RCC 7860 (cell line): Measurements from ENCODE around the gene MYO18B.

Experiments
- DNase-seq: peaks from one replicate; pipeline ENCODE4 v3.0.0-alpha.2; 2015; ENCODE audit warnings: low spot score
- FAIRE-seq: peaks from 2 replicates; lab custom pipeline; 2012; peaks lifted over from hg19 to GRCh38; lab: Jason Lieb, UNC

Gene MYO18B

DNA sequence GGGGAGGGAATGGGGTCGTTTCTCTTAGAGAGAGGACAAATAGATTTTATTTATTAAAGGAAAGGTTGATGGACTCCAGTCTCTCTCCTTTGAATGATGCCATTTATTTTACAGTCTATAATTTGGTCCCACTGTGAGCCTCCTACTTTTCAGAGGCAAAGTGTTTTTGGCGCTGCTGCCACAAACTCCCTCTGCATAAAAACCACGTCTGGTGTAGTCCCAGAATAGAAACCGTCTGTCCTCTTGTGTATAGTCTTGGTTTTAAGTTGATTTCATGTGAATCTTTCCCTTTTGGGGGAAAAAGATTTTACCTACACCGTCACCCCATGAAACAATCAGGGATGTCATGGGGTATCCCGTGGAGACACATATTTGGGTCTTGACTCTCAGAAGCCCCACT is 283.6 kb downstream of the MYO18B start:
- FAIRE-seq: no peak
- DNase-seq: no peak

DNA sequence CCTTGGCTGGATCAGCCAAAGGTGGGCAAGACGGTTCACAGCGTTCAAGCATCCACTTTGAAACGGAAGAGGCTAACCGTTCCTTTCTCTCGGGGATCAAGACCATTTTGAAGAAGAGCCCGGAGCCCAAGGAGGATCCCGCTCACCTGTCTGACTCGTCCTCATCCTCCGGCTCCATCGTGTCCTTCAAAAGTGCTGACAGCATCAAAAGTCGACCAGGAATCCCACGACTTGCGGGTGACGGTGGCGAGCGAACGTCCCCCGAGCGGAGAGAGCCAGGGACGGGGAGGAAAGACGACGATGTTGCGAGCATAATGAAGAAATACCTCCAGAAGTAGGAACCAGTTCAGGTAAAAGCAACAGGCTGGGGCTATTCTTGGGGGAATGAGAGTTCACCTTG is 285.4 kb downstream of the MYO18B start:
- FAIRE-seq (no peak), DNase-seq (no peak)

GRCh38 chr22:26031641-26032040 is 289.7 kb downstream of the MYO18B start:
- no peak for DNase-seq
- no peak for FAIRE-seq

GRCh38 chr22:26033071-26033470 is 291.1 kb downstream of the MYO18B start:
- no peak for DNase-seq
- no peak for FAIRE-seq

DNA sequence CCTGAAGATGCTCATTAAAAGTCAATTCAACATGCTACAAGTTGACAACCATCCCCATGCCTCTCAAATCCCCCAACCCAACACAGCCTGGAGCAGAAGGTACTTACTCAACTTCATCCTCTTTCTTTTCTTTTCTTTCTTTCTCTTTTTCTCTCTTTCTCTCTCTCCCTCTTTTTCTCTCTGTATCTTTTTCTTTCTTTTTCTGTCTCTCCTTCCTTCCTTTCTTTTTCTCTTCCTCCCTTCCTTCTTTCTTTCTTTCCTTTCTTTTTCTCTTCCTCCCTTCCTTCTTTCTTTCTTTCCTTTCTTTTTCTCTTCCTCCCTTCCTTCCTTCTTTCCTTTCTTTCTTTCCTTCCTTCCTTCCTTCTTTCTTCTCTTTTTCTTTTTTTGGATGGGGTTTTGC is 291.6 kb downstream of the MYO18B start:
- no peak for FAIRE-seq
- DNase-seq: no peak

DNA sequence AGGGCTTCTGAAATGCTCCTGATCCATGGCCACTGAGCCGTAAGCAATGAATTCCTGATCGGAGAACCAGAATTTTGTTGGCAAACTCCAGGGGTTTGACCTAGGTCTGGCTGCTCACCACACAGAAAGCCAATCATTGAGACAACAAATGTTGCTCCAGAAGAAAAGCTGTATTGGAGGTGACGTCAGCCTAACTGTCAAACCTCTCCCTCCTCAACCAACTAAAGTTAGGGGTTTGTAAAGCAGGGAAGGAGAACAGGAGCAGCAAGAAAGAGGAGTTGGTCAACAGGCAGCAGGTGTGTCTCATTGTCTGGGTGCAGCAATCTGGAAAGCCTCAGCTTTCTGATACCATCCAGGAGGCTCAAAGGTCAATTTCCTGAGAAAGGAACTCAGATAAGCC is 293.5 kb downstream of the MYO18B start:
- no peak for DNase-seq
- FAIRE-seq: no peak

- no peak for FAIRE-seq
- no peak for DNase-seq
These were observed 296.4 kb downstream of the MYO18B start for GRCh38 chr22:26038365-26038764.

GRCh38 chr22:26041931-26042330 is 299.9 kb downstream of the MYO18B start:
- FAIRE-seq: no peak
- DNase-seq: no peak

- FAIRE-seq (no peak), DNase-seq (no peak)
These were observed 301.0 kb downstream of the MYO18B start for GRCh38 chr22:26043031-26043430.

GRCh38 chr22:26045051-26045450 is 303.1 kb downstream of the MYO18B start:
- FAIRE-seq (no peak), DNase-seq (no peak)

DNA sequence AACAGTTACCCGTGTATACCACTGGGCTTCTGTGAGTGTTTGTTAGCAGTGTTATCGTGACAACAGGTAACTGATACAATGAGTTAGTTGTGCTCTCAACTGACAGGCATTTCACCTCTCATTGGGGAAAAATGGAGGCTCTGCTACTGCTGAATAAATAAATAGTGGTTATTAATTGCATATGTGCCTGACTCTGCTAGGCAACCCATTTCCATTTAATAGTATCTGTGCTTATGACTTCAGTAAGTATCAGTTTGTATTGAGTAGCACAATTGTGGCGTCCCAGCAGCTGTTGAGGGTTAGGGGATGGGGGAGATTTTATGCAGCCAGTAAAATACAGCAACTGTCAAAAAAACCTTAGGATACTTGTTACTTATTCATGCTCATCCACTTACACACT is 303.9 kb downstream of the MYO18B start:
- DNase-seq: no peak
- FAIRE-seq: no peak

- no peak for DNase-seq
- no peak for FAIRE-seq
These were observed 305.5 kb downstream of the MYO18B start for GRCh38 chr22:26047516-26047915.

DNA sequence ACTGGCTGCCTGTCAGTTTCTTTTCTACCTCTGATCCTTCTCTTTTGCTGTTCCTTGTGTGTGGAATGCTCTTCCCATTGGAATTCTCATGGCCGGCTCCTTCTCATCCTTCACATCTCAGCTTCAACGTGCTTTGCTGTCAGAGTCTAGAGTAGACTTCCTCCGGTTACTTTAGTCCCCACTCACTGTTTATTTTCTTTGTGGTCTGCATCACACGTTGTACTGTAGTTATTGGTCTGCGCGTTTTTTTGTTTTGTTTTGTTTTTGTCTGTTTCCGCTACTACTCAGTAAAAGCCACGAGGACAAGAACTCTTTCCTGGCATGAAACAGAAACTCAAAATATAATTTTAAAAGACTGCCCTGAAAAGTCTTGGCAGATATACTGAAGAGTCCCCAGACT is 305.9 kb downstream of the MYO18B start:
- DNase-seq (no peak), FAIRE-seq (no peak)

- FAIRE-seq (no peak), DNase-seq (no peak)
These were observed 308.1 kb downstream of the MYO18B start for GRCh38 chr22:26050079-26050478.

DNA sequence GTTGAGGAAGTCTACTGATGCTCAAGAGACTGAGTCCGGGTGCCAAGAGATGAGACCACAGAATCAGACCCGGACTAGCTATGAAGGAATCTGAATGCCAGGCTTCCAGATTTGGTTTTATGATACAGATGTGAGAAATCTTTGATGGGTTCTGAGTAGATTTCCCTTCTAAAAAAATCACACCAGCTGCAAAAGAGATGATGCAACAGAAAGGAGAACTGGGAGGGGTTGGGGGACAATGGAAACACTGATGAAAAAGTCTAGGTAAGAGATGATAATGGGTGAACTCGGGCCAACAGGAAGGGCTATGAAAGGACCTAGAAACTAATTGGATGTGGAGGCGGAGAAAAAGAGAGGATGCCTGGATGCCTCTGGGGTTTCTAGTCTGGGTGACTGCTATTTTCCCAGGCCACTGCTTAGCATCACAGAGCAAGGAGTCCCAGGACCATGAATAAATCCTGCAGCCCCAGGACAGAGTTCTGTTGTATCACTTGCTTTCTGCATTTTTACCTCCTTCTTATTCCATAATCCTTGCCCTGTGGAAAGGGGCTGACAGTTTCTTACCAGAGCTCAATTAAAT is 311.8 kb downstream of the MYO18B start:
- FAIRE-seq: no peak
- no peak for DNase-seq

DNA sequence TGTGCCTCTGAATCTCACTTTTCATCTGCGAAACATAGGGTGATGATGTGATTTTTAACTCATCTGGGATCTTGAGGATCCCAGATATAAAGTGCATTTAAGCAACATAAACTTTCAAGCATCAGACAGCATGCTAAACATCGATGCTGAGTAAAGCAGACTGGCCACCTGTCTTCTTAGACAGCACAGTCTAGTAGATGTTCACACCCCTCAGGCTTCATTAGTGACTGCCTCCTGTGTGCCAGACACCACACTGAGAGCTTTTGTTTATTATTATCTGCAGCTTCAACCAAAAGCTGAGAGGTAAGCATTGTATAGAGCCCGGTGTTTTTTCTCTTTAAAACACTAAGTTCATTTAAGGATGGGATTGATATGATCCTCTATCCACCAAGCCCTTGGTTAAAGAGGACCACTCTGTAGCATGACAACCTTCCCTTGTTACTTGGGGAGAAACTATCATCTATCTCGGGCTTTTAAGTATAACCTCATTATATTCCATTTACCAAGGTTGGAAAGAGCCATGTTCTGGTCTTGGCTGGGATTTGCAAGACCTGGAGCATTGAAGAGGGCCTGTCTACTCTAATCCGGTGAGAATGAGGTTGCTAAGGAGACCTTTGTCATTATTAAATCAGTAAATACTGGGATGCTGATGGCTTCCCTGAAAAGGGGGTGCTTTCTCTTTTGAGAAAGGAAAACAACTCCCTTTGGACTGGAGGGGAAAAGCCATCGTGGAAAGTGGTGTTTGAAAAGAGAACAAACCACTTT is 313.0 kb downstream of the MYO18B start:
- DNase-seq (no peak), FAIRE-seq (no peak)

- FAIRE-seq: no peak
- DNase-seq: no peak
These were observed 313.7 kb downstream of the MYO18B start for GRCh38 chr22:26055693-26056092.

GRCh38 chr22:26056455-26057200 is 314.6 kb downstream of the MYO18B start:
- DNase-seq (no peak), FAIRE-seq (no peak)

GRCh38 chr22:26057731-26058130 is 315.7 kb downstream of the MYO18B start:
- FAIRE-seq: no peak
- no peak for DNase-seq

- no peak for DNase-seq
- no peak for FAIRE-seq
These were observed 322.1 kb downstream of the MYO18B start for GRCh38 chr22:26064048-26064447.

GRCh38 chr22:26065847-26066246 is 323.9 kb downstream of the MYO18B start:
- FAIRE-seq (no peak), DNase-seq (no peak)

GRCh38 chr22:26066534-26066933 is 324.5 kb downstream of the MYO18B start:
- DNase-seq (no peak), FAIRE-seq (no peak)
